Neural progenitor cell (in vitro differentiated cells): Measurements from ENCODE around the gene ANKRD62.

Experiments
- CTCF ChIP-seq: fragments of 200-600 bp; sonication (generic); IDR thresholded peaks from 2 replicates; pipeline ENCODE4 v1.5.1; 2017; ENCODE audit warnings: antibody characterized with exemption, mild to moderate bottlenecking
- EZH2 ChIP-seq: fragments of 200-600 bp; sonication (generic); IDR thresholded peaks from 2 replicates; pipeline ENCODE4 v1.6.1; 2017; ENCODE audit warnings: antibody characterized with exemption, mild to moderate bottlenecking, moderate library complexity
- EZH2phosphoT487 ChIP-seq: fragments of 200-600 bp; sonication (generic); IDR thresholded peaks from 2 replicates; pipeline ENCODE4 v1.6.1; 2017; ENCODE audit warnings: antibody characterized with exemption

GRCh38 chr18:12093520-12094257 is at the start of gene ANKRD62:
- TF ChIP-seq CTCF (peak; percentile 23), EZH2 (no peak), EZH2phosphoT487 (no peak)
